Measurements from ENCODE around the gene KHDC4.

- TF ChIP-seq CTCF (IDR thresholded peaks at IDR 0.05; ENCODE audit: low read depth, low read length) (no peak), POLR2A (IDR thresholded peaks at IDR 0.05; ENCODE audit: extremely low read depth, insufficient read length) (no peak), MAX (IDR thresholded peaks at IDR 0.05; ENCODE audit: low read depth, low read length) (no peak)
These were observed 44.6 kb downstream of the KHDC4 start for GRCh38 chr1:155889566-155889965.
